Measurements from ENCODE around the gene MEG3. TPM values are rescaled to one million over a fixed set of nuclear protein-coding genes. Genes with fewer than 3 reads are reported as not detected.

The MEG3 gene
- total RNA-seq = 134 and 219 TPM in 2 replicates

DNA sequence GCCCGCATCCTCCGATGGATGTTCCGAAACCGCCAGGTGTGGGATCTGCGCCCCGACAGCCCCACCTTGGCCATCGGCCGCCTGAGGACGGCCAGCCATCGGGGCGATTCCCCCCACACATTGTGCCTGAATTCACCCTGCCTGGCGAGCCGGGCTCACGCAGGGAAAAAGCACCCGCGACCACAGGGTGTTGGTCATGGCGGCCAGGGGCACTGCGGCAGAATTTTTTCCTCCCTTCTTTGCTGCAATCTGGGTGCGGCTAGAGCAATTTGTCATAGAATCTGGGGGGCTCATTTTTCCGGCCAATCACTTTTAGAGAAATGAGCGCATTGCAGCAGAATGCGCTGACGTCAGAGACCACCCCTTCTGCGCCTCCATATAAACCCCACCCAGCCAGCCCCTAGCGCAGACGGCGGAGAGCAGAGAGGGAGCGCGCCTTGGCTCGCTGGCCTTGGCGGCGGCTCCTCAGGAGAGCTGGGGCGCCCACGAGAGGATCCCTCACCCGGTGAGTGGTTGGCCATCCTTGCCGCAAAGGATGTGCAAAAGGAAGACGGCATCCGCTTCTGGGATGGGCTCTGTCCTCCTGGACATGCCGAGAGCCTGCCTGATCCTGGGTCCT is at the start of gene MEG3:
MEG3 (plus strand) TSS at position 406 of the 619 bp plus-strand sequence.
- no peak for DNase-seq (ENCODE audit: extremely low read depth, low read depth, low spot score)

DNA sequence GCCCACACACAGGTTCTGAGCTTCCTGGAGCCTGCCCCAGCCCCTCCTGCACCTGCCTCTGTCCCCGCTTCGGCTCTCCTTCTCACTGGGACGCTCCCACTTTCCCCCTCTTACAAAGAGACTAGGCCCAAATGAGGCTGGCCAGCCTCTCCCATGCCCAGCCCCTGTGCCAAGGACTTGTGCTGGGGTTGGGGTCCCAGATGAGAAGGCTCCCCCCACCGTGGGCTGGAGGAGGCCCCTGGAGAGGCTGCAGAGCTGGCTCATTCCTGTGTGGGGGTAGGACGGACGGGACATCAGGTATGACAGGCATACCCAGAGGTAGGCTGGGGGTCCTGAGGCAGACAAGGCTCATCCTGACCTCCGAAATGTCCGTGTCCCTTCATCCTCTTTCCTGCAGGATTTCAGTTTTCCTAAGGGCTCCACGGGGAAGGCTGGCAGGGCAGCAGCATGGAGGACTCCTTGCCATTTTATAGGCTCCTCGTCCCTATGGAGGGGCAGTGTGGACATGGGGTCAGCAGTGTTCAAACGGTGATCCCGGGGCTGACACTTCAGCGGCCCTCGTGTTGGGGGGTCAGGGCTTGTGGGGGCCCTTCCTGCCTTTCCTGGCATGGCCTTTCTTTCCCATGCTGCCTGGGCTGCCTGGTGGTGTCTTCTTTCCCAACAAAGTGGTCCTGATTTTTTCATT is 49.1 kb upstream of the MEG3 start:
- no peak for DNase-seq (ENCODE audit: extremely low read depth, low read depth, low spot score)

DNA sequence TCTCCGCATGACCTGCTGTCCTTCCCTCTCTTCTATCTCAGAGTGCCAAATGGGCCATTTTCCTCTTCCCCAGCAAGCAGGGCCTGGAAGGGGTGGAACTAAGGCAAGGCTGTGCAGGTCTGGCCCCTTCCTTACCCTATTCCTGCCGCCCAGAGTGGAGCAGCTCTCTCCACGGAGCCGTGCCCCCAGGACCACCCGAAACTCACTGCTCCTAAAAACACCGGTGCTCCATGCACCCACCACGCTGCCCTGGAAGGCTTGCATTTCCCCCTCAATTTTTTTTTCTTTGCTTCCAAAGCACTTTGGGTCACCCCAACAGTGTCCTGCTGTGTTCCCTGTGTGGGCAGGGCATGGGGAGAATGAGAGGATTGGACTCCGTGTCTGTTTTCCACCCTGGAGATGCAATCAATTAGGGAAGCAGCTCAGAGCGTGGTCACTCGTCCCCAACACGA is 48.5 kb upstream of the MEG3 start:
- DNase-seq (ENCODE audit: extremely low read depth, low read depth, low spot score) = no peak

DNA sequence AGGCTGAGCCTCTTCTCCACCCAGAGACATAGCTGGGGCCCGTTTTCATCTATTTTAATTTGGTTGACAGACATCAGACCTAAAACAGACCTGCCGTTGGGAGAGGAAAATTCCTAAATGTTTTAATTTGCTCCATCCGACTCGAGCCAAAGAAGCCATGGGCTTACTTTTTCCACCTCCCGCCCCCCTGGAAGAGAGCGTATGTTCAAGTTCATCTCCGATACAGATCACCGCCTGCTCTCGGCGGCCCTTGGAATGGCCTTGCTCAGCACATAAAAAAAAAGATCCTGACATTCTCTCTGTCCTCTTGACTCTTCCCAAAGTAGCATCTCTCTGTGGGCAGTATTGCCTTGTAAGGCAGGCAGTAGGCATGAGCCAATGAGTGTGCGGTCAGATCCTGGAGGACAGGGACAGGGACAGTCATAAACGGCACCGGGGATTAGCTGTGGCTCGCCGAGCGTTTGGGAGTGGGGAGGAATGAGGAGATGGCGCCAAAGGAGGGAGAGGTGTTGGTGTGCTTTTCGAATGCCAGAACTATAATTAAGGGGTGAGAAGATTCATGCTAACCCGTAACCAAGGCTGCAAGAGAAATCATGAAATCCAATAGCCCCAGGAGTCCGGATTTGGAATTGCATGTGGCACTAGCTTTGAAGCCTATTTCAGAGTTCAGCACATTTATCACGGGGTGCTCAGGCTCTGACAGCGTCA is 47.9 kb upstream of the MEG3 start:
- DNase-seq (ENCODE audit: extremely low read depth, low read depth, low spot score) = no peak

DNA sequence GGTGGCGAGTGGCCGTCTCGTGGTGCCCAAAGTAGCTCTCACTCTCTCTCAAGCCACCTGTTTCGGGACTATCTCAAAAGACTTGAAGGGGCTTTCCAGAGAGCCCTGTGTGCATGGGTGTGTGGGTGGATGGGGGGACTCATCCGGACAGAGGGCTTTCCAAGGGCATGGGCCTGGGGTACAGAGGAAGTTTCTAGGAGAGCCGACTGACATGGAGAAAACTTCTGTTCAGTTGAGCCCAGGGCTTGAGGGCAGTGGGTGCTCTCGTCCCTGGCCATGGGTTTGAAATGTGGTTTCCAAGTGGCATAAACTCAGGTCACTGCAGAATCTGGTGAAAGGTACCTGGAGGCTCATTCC is 47.4 kb upstream of the MEG3 start:
- no peak for DNase-seq (ENCODE audit: extremely low read depth, low read depth, low spot score)

DNA sequence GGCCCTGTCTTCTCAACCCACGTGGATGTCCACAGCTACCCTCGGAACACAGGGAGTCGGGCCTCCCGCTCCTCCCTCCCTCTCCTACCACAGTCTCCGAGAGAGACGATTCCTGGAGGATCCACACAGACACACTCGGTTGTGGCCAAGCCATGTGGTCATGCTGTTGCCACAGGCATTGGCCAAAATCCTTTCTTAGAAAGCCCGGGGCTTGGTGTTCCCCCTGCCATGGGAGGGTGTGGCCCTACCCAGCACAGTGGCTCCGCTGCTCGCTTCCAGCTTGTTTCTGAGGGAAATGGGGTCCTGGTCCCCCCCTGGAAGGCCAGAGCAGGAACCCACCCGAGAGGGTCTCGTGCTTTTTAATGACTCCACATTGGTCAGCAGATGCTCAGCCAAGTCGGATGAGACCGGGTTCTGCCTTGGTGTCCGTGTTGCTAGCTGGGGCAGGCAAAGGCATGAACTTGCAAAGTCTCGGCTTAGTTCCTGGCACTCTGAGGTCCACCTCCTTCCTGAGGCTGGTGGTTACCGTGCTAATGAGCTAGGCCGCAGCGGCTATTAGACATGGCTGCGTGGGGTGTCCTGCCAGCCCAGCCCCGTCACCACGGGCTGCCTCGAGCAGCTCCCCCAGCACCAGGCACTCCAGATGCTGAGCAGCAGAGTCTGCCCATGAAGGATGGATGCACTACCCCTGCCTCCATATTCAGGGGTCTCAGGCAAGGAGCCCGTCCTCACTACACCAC is 46.8 kb upstream of the MEG3 start:
- DNase-seq (ENCODE audit: extremely low read depth, low read depth, low spot score) = no peak

DNA sequence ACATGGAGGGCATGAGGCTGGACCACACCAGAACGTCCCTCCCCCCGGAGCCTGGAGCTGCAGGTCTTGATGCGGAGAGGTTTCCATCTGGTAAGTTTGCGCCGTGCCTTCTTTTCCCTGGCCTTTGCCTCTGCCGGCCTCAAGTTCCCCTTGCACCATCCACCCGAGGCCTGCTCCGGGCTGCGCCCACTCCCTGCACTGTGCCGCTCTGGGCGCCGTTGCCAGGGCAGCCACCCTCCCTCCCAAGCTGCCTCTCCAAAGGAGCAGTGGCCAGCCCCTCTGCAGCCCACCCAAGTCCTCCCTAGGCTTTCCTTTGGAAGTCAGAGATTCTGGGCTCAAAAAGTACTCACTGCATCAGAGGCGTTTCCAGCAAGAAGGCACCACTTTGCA is 46.2 kb upstream of the MEG3 start:
- DNase-seq (ENCODE audit: extremely low read depth, low read depth, low spot score) = no peak

DNA sequence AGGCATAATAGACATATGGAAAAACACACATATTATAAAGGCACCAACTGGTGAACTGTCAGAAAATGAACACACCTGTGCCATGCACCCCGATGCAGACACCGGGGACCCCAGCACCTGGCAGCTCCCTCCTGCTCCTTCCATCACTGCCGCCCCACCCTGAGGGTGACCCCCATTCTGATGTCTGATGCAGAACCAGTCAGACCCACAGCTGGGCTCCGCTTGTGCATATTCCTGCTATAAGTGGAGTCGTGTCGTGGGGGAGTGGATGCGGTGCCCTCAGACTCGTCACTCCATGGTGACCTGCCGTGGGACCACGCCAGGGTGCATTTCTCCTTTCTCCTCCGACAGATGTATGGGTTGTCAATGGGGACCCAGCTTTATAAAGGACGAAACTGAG is 45.7 kb upstream of the MEG3 start:
- no peak for DNase-seq (ENCODE audit: extremely low read depth, low read depth, low spot score)

DNA sequence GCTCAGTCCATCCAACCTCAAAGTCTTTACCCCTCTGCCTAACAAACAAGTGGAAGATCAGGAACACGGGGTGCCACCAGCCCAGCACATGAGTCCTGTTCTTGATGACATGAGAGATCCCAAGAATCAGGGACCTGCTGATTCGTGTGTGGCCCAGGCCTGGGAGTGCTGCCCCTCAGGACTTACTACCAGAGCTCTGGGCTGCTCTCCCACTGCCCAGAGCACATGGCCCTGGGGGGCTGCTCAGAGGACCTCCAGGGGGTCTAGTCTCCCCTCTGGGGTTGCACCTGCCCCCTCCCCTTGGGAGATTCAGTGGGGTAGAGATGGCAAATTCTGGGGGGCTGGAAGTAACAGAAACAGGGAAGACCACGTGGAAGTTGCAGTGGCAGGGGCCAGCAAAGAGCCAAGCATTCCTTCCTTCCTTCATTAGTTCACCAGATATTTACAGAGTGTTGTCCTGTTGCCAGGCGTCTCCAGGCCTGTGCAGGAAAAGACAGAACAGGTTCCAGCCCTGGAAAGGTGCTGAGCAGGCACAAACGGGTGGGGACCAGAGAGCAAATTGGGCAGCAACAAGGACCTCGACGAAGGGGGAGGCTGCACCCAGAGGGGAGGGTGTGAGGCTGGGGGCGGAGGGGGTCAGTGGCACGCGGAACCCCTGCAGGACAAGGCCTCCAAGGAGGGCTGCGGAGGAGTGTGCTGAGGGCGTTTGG is 45.1 kb upstream of the MEG3 start:
- no peak for DNase-seq (ENCODE audit: extremely low read depth, low read depth, low spot score)

DNA sequence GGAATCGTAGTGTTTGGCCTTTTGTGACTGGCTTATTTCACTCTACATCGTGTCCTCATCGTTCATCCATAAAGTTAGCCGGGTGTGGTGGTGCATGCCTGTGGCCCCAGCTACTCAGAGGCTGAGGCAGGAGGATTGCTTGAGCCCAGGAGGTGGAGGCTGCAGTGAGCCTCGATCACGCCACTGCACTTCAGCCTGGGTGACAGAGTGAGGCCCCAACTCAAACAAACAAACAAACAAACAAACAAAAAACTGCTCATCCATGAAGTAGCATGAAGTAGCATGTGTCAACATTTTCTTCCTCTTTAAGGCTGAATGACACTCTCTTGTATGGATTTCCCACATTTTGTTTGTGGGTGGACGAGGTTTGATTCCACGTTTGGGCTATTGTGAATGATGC is 44.0 kb upstream of the MEG3 start:
- no peak for DNase-seq (ENCODE audit: extremely low read depth, low read depth, low spot score)

DNA sequence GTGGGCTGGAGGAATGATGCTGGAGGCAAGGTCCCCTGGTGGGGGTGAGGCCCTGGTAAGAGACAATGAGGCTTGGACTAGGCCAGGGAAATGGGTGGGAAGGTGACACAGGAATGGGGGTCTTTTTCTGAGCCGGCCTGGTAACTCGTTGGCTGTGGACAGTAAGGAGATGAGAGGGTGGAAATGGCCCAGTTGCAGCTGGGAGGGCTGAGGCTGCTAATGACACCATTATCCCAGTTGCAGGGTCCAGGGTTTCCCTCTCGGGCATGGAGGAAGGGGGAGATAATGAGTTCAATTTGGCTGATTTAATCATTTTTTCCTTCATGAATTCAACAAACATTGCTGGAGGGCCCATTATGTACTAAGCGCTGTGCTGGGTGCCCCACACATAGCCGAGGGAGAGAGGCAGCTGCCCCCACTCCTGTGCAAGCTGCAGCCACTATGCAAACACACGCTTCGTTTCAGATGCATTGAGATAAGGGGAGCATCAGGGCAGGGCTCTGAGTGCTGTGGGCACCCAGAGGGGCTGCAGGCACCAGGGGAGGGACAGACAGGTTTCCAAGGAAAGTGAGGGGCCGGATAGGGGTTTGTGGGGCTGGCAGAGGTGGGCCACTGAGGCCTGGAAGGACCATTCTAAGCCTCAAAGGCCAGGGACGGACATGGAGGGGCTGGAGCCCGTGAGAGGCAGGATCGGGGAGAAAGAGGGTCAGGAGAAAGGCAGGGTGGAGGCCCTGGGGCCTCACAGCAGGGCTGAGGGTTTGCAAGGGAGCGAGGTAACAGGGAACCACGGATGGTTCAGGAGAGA is 43.2 kb upstream of the MEG3 start:
- DNase-seq (ENCODE audit: extremely low read depth, low read depth, low spot score) = no peak

DNA sequence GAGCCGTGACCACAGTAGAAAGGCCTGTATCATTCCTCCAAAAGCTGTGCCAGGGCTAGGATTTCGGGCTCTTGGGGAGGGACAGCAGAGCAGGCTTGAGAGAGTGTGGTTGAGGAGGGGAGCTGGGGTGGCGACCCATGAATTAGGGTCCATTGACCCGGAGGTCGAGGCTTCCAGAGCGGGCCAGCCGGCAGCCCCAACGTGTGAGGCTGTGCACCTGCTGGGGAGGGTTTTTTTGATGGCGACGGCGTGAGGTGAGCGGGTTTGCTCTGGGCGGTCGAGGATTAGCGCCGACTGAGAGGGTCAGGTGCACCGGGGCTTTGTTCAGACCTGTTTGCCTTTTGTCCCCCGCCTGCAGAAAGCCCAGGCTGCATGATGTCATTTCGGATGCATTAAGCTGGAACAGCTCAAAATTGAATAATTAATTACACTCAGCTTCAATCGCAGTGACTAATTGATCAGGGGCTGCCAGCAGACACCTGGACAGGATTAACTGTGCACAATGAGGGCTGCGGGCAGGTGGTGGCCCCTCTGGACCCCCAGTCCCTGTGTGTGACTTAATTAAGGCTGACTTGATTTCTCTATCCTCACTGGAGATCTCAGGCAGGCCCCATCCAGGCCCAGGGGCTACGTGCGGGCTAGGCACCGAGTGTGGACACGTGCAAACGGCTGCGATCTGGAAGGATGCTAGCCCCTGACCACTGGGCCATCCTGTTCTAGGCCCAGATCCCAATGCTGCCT is 42.1 kb upstream of the MEG3 start:
- no peak for DNase-seq (ENCODE audit: extremely low read depth, low read depth, low spot score)

DNA sequence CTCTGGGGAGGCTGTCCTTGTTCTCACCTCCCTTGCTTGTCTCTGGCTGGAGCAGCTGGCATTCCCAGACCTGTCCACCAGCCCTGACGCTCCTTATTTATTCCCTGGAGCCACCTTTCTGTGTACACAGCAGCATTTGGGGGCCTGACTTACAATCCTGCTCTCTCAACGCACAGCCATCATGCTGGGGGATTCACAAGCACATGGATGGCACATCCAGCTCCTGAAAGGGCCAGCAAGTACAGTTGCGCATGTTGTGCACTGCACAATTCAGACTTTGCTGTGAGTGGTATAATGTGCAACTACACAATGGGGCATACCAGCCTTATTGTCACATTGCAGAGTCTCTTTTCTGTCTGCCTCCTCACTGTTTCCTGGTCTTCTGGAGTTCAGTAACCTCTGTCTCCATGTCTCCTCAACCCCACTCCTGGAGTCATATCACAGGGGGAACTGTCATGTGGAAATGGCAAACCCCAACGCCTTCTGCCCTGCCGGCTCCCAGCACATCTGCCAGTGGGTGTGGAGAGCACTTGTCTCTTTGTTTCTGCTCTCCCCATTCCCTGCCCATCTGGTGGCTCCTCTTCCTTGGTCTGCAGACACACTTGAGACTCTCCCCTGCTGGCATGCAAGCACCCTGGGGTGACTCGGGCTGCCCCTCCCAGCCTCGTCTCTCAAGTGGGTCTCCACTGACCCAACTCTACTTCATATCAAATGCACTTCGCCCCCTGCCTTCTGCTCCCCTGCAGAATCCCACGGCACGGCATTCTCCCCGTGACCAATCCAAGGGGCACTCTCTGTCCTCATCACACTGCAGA is 41.2 kb upstream of the MEG3 start:
- no peak for DNase-seq (ENCODE audit: extremely low read depth, low read depth, low spot score)

DNA sequence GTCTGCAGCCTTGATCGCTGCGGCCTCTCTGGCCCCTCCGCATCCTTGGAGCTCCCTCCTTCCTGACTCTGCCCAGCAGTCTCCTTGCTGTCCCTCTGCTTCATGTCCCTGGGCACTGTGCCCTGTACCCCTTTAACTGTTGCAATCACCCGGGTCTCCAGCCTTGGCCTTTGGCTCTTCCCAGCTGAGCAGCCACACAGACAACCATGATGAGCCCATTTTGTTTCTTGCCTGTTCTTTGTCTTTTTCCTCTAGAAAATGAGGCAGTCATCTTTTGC is 40.6 kb upstream of the MEG3 start:
- no peak for DNase-seq (ENCODE audit: extremely low read depth, low read depth, low spot score)

DNA sequence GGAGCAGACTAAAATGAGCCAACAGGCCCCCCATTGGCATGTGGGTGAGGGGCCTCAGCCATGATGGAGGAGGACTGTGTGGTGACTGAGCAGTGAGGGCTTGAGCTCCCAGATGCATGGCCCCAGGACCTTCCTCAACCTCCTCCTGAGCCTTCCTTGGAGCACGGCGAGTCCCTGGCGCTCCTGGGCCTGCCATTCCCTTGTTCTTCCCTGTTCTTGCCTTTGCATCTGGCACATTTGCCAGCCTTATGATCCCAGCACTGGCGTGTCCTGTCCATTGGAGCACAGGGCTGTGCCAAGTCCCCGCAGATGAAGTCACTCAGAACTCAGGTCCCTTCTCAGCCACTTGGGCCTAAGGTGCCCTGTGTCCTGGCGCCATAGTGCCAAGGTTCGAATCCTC is 40.3 kb upstream of the MEG3 start:
- DNase-seq (ENCODE audit: extremely low read depth, low read depth, low spot score) = no peak

DNA sequence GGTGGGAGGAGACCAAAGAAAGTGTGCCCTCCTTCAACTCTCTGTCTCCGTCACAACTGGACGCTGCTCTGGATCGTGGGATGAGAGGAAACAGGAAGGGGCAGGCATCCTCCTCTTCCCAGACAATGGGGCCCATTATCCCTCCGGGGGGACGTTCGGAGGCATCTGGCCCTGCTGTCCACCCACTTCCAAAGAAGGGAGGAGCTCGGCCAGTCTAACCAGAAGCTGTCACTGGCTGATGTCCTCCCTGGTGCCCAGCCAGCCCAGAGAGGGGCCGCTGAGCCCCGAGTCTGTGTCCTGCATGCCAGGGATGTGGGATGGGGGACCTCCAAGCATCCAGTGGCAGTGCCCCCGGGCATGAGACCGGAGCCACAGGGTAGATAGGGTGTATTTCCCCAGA is 39.8 kb upstream of the MEG3 start:
- no peak for DNase-seq (ENCODE audit: extremely low read depth, low read depth, low spot score)

DNA sequence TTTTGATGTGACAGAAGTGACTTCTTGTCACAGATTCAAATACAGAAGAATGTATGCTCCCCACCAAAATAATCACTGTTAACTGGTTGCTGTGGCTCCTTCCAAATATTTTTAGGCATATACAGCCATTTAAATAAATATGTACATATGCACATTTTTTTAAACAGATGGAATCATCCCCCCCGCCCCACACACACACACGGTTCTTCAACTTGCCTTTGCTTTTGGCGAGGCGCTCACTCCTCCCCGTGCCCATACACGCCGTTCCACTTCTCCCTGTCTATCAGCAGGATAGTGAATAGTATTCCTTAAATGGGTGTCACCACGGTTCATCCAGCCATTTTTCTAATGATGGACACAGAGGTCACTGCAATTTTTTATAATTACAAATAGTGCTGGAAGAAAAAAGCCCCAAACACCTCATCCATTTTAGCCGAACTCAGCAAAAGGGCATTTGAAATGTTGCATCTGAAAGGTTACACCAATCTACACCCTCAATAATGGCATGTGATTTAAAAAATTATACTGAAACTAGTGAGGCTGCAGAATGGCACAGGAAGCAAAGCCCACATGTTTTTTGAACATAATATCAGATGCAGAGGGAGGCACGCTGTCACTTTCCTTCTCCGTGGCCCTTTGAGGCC is 39.2 kb upstream of the MEG3 start:
- DNase-seq (ENCODE audit: extremely low read depth, low read depth, low spot score) = no peak

DNA sequence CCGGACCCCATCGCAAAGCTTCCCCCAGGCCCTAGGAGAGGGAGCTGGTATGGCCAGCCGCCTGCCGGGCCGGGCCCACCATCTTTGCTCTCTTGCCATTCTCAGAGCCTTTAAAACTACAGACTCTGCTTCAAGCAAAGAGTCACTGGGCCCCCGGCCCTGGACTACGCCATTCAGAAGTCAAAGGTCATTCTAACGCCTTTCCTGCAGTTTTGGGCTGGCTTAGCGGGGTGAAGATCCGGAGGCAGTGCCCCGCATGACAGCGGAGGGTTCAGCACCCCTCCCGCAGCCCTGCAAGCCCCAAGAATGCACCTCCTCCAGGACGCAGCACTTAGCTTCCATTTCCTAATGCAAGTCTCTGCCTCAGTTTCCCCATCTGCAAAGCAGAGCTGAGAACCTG is 38.3 kb upstream of the MEG3 start:
- DNase-seq (ENCODE audit: extremely low read depth, low read depth, low spot score) = no peak
